Measurements from ENCODE around the gene NRF1.
A peak's percentile ranks its signal among the peaks of the same experiment; 100 is the strongest.
"Not testable (repeated sequence)": the region's sequence is repeated elsewhere in the genome, so short reads cannot be mapped to it uniquely, and the experiment has no call there.

Gene NRF1

DNA sequence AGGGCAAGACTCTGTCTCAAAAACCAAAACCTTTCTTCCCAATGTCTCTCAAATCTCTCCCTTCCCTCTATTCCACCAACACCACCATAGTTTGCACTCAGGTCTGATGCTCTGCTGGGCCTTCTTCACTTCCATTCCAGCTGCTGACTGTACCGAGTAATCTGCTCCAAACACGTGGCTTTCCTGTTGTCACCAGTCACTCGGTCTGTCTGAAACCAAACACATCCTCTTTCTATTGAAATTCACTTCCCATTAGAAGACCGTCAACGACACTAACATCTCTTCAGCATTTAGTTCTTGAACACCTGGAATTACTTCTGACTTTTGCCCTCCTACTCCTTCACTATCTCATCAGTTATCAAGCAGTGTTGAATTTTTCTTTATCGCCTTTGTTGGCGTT lies 4.7 kb upstream of the NRF1 start:
- DNase-seq (ENCODE audit: low read depth, low spot score): no peak

DNA sequence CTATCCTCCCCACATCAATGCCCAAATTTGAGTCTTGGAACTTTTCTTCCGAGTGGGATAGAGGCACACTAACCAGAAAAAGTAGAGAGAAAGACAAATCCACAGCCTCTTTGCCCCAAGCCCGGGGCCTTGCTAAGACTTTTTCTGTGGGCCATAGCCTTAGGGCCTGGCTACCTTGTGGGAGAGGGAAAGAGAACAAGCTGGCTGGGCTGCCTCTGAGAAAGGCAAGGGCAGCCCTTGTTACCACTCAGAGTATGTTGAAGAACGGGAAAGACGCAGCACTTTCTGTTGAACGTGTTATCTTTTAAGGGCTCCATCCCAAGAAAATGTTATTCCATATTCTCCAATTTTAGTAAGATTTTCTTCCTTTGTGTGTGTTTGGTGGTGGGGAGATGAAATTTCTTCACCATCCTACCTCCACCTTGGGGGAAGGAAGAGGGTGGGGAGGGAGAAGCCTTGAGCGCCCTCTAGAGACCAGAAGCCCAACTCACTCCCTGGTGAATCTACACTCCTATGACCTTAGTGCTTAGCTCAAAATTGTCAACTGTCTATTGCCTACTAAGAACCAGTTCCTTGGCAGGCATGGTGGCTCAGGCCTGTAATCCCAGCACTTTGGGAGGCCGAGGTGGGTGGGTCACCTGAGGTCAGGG lies 3.9 kb upstream of the NRF1 start:
- no peak for DNase-seq (ENCODE audit: low read depth, low spot score)

GRCh38 chr7:129609666-129610065 lies 1.9 kb upstream of the NRF1 start:
- no peak for DNase-seq (ENCODE audit: low read depth, low spot score)

- no peak for DNase-seq (ENCODE audit: low read depth, low spot score)
These were observed 743 bp upstream of the NRF1 start for GRCh38 chr7:129610709-129611245.

DNA sequence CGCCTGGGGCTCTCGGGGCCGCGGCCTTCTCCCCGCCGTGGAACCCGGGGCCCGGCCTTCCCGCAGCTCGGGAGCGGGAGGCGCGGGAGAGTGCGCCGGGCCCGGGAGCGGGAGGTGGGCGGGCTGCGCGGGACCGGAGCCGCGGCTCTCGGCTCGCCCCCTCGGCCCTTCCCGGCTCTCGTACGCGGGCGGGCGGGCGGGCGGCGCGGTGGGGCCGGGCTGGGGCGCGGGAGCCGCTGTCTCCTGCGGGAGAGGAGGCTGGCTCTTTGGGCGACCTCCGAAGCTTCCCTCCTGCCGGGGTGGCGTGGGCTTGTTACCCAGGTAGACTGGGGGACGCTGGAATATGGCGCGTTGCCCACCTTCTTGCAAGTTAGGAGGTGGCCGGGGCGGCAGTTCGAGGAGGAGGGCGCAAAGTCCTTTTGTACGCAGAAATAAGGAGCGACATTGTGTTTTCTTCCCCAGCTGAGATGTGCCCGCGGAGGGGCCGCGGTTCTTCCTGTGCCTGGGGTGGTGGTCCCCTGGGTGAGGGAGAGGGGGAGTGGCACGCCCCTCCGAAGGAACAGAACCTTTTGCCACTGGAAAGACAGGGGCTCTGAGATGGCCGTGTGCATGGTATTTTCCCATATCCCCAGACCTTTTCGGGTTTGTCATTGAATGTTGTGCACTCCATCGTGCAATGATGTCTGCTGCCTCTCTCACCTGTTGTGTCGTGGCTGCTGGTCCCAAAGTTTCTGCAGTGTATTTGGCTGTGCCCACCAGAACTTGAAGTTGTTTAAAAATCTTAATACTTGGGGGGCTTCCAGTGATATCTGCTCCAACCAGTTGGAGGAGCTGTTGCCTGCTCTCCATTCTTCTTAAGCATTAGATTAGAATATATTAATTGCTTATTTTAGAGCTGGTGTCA lies 844 bp downstream of the NRF1 start:
- no peak for DNase-seq (ENCODE audit: low read depth, low spot score)

GRCh38 chr7:129613016-129613337 lies 1.5 kb downstream of the NRF1 start:
- DNase-seq (ENCODE audit: low read depth, low spot score): no peak

- DNase-seq (ENCODE audit: low read depth, low spot score): no peak
These were observed 3.5 kb downstream of the NRF1 start for GRCh38 chr7:129615018-129615417.

GRCh38 chr7:129616530-129616929 lies 5.0 kb downstream of the NRF1 start:
- no peak for DNase-seq (ENCODE audit: low read depth, low spot score)

GRCh38 chr7:129617178-129617577 lies 5.7 kb downstream of the NRF1 start:
- DNase-seq (ENCODE audit: low read depth, low spot score): no peak

DNA sequence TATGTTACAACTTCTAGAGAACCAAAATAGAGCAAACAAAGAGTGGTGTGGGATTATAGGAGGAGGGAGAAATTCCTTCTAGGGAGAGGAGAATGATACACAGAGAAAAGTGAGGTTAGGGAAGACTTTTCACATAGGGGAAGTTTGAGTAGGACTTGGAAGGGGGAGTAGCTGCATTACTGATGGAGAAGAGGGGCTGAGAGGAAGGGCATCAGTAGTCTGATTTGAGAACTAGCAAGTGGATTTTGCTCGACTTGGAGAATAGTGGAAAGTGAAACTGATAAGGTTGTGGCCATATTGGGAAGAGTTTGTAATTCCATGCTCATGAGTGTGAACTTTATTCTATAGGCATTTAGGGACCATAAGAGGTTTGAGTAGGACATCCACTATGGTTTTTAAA lies 6.1 kb downstream of the NRF1 start:
- DNase-seq (ENCODE audit: low read depth, low spot score): no peak

DNA sequence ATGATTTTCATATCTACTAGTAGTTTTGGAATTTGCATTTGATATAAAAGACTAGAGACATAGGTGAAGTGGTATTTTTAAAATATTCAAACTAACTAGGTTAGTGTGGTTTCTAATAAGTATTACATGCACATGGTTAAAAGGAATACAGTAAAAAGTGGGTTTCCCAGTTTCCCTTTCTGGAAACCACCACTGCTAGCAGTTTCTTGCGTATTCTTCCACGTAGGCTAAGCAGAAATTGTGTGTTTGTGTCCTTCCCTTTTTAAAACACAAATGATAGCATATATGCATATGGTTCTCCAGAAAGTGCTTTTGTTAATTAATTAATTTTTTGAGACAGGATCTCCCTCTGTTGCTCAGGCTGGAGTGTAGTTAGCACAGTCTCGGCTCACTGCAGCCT lies 15.4 kb downstream of the NRF1 start:
- no peak for DNase-seq (ENCODE audit: low read depth, low spot score)

DNA sequence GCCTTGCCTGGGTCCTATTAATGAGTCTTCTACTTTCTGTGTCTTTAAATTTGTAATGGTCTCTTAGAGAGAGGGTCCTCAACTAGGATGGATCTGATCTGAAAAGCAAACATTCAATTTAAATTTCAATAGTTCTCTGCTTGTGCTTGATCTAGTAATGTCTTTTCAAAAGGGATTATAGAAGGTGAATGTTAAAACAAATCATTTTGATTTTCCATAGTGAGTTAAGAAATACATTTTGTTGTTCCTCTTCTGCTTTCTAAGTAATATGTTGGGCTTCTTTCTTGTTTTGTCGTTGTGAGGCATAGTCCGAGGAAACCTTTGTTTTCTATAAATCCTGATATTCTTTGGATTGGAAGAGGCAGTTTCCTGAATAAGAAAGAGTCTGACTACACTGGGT lies 18.8 kb downstream of the NRF1 start:
- DNase-seq (ENCODE audit: low read depth, low spot score): no peak

DNA sequence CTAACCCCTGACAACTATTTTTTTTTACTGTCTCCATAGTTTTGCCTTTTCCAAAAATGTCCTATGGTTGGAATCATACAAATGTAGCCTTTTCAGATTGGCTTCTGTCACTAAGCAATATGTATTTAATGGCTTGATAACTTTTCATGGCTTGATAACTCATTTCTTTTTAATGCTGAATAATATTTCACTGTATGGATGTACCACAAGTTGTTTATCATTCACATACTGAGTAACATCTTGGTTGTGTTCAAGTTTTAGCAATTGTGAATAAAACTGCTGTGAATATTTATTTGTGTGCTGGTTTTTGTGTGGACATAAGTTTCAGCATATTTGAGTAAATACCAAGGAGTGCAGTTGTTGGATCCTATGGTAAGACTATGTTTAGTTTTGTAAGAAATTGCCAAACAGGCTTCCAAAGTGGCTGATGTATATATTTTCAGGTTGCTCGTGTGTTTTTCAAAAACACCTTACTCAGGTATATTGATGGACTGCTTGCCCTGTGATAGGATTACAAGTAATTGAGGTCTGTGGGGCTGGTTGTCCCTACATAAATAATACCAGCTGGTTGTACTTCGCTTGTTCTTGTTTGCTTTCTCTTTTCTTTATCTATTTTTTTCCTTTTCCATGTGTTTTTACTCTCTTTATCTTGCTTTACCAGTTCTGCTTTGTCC lies 23.0 kb downstream of the NRF1 start:
- DNase-seq (ENCODE audit: low read depth, low spot score): no peak

DNA sequence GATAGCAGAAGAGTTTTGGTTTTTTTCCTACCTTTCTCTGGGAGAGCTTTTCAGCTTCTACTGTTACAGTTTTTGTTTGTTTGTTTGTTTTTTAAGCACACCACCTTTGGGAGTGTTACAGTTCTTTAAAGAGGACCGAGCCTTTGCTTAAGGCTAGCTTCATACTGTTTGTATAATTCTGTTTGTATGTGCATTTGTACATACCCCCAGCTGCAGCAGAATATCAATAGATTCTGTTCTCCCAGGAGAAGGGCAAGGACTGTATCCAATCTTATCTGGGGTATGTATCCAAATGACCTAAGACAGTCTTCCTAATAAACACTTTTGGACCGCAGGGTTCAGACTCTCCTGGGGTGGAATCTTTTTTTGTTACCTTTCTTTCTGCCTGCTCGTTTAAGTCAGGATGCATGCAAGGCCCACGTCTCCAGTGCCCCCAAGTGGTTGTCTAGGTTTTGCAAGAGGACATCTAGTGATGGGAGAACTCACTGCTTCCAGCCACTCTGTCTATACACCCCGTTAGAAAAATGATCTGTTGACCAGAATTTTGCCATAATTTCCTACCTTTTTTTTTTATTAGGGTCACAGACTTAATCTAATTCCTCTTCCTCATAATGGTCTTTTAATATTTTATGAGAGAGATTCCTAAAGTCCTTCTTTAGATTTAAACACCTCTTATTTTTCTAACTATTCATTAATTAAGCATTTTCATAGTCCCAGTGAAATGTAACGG lies 23.9 kb downstream of the NRF1 start:
- DNase-seq (ENCODE audit: low read depth, low spot score): peak; percentile 49

GRCh38 chr7:129636030-129636550 lies 24.6 kb downstream of the NRF1 start:
- DNase-seq (ENCODE audit: low read depth, low spot score): not testable (repeated sequence)

DNA sequence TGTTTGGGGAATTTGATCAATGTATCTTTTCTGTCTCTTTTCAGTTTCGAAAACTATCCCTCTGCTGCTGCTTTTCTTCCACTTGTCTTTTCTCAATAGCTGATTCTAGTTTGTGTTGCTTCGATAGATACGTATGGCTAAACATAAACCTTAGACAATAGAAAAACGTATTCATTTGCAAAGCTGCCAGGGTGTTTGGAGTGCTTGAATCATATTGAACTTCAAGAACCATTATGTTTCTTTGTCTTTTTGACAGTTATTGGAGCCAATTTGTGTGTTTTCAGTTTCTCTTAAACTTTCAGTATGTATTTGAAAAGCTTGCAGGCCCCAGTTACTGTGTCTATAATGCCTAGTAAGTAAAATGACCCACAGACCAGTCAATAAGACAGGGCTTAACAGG lies 25.1 kb downstream of the NRF1 start:
- no peak for DNase-seq (ENCODE audit: low read depth, low spot score)

- no peak for DNase-seq (ENCODE audit: low read depth, low spot score)
These were observed 28.9 kb downstream of the NRF1 start for GRCh38 chr7:129640400-129640799.

GRCh38 chr7:129642871-129643549 lies 31.5 kb downstream of the NRF1 start:
- no peak for DNase-seq (ENCODE audit: low read depth, low spot score)

GRCh38 chr7:129643550-129644170 lies 32.1 kb downstream of the NRF1 start:
- DNase-seq (ENCODE audit: low read depth, low spot score): no peak

GRCh38 chr7:129644634-129645230 lies 33.2 kb downstream of the NRF1 start:
- no peak for DNase-seq (ENCODE audit: low read depth, low spot score)
